Dermis blood vessel endothelial cell (primary cell): ENCODE results near the gene GSK3A. TPM values are rescaled to one million over a fixed set of nuclear protein-coding genes. Genes with fewer than 3 reads are reported as not detected.

ENCODE experiments used
- DNase-seq: peaks from one replicate; pipeline ENCODE4 v3.0.0; 2010
- total RNA-seq: library from RNA; depleted of rRNA; stranded (reverse); fragments of >200 nt; gene quantifications from 2 replicates; pipeline ENCODE4 v1.2.3, GENCODE V29; 2014

Gene GSK3A
- total RNA-seq, 1 donor from 2014 or later = 16.7 TPM

- DNase-seq = no peak
Measured at GRCh38 chr19:42280815-42281145, 38.4 kb upstream of the GSK3A start.

GRCh38 chr19:42279902-42280814 lies 37.8 kb upstream of the GSK3A start:
- DNase-seq = peak; percentile 91

GRCh38 chr19:42279155-42279901 lies 36.9 kb upstream of the GSK3A start:
- DNase-seq = no peak

DNA sequence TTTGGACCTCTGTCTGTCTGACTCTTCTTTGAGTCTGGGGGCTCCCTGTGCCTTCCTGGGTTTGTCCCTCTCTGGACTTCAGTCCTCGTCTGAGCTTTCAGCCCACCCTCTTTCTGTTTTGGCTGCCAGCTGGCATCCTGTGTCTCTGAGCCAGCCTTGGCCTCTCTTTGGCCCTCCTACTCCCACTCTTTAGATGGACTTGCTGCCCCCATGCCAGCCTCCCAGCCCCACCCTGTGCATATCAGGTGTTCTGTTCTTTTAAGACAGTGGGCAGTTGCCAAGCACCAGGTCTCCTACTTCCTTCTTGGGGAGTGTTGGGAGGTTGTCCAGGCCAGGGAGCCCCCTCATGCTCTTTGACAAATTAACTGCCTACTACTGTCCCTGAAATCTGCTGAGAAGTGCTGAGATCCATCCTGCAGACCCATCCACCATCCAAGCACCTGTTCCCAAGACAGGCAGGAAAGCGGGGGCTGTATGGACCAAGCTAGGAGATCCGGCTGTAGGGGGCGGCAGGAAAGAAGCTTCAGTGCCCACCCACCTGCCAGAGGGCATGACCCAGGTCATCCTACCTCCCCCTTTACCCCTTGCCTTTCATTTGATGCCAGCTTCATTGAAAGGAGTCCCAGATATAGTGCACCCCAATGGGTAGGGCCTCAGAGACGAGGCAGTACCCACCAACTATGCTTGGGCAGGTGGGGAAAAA lies 36.2 kb upstream of the GSK3A start:
- DNase-seq = no peak

DNA sequence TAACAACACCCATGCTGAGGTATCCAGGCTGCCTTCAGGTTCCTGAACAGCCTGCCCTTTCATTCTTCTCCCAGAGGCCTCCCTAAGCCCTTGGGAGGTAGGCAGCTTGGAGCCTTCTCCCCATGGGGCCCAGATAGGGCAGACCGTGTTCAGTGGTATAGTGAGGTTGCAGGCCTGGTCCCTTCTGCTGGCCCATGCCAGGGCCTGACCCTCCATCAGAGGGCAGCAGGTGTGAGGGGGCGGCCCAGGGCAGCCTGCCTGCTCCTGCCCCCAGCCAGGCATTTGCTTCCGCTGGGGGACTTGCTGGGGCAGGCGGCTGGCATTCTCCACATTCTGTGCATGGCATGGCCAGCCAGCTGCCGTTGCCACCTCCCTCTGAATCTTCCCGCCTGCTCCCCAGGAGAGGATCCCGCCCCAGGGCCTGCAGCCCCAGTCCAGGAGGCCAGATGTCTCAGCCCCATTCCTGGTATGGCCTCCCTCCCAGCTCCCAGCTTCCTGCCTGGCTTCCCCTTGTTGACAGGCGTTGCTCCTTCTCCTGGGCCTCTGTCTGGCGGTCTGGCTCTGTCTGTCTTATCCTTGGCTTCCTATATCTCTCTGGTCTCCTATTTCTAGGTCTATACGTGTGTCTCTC lies 35.5 kb upstream of the GSK3A start:
- peak; percentile 69 for DNase-seq

DNA sequence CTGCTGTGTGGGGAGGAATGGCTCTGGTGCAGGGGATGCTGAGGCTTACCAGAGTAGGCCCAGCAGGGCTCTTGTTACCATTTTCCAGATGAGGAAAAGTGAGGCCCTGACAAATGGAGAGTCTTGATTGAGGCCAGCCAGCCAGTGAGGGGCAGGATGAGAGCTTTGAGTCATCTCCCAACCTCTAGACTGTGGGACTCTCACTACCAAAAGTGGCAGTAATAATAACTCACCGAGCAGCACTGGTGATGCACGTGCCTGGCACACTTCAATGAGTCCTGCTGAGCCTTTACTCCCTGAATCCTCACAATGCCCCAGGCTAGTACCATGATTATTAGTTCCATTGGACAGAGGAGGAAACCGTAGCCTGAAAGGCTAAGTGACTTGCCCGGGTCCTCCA lies 34.4 kb upstream of the GSK3A start:
- no peak for DNase-seq

DNA sequence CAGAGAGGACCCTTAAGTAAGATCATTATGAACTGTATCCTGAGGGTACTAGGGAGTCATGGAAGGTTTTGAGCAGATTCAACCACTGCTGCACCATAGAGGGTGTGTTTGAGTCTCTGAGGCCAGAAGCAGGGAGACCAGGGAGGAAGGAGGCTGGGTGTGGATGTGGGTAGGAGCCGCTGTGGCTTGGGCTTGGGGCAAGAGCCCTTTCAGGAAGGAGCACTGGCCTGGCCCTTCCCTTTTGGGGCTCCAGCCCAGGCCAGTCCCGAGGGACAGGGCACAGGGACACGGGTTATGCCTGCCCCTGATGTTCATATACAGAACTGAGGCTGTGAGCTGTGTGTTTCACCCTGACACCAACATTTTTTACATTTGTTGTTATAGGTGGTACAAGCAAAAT lies 33.9 kb upstream of the GSK3A start:
- DNase-seq = no peak

GRCh38 chr19:42275517-42275916 lies 33.1 kb upstream of the GSK3A start:
- no peak for DNase-seq

- DNase-seq = no peak
Measured at GRCh38 chr19:42275103-42275502, 32.7 kb upstream of the GSK3A start.

GRCh38 chr19:42274065-42274682 lies 31.8 kb upstream of the GSK3A start:
- DNase-seq = no peak

- no peak for DNase-seq
Measured at GRCh38 chr19:42273407-42274064, 31.1 kb upstream of the GSK3A start.

- no peak for DNase-seq
Measured at GRCh38 chr19:42272989-42273406, 30.6 kb upstream of the GSK3A start.

DNA sequence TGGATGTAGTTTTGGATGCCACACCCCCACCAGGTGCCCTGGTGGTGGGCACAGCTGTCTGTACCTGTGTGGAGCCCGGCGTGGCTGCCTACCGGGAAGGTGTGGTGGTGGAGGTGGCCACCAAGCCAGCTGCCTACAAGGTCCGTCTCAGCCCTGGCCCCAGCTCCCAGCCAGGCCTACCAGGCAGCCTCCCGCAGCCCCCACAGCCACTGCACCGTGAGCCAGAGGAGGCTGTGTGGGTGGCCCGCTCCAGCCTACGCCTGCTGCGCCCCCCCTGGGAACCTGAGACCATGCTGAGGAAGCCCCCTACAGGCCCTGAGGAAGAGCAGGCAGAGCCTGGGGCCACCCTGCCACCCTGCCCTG lies 30.1 kb upstream of the GSK3A start:
- no peak for DNase-seq

- DNase-seq = no peak
Measured at GRCh38 chr19:42271861-42272534, 29.6 kb upstream of the GSK3A start.

DNA sequence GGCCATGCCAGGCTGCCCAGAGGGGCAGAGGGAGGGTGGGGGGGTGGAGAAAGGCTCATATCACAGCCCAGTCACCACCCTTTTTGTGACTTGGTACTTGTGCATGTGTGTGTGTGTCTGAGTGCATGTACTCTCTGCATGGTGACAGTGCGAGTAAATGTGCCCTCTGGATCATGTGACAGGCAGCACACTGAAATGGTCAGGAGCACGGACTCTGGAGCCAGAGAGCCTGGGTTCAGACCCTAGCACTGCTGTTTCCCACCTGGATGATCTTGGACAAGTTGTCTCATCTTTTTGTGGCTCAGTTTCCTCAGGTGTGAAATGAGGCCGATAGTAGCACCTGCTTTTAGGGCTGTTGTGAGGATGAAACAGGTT lies 28.6 kb upstream of the GSK3A start:
- no peak for DNase-seq

GRCh38 chr19:42270346-42271044 lies 28.1 kb upstream of the GSK3A start:
- peak; percentile 72 for DNase-seq

GRCh38 chr19:42269478-42270345 lies 27.3 kb upstream of the GSK3A start:
- no peak for DNase-seq

- peak; percentile 100 for DNase-seq
Measured at GRCh38 chr19:42268704-42269477, 26.5 kb upstream of the GSK3A start, which contains the start of gene CIC. CIC (plus strand) TSS chr19:42269252; CDS start chr19:42271784, 2,532 bp downstream.
